Measurements from ENCODE around the gene HSPG2.

- TF ChIP-seq SMC3 (IDR thresholded peaks at IDR 0.05; ENCODE audit: borderline replicate concordance, low read length) (no peak), BCL3 (IDR thresholded peaks at IDR 0.05; ENCODE audit: borderline replicate concordance, insufficient read depth, low read depth, low read length, poor library complexity, severe bottlenecking) (no peak), EZH2 (IDR thresholded peaks at IDR 0.05; ENCODE audit: borderline replicate concordance, control insufficient read depth, low read depth, low read length) (no peak), POLR2A (IDR thresholded peaks at IDR 0.05; ENCODE audit: low read depth, low read length) (no peak), TCF7 (IDR thresholded peaks at IDR 0.05; ENCODE audit: borderline replicate concordance) (no peak), MYC (IDR thresholded peaks at IDR 0.05; ENCODE audit: insufficient read depth, insufficient read length, insufficient replicate concordance, low read length, severe bottlenecking) (no peak)
These were observed 34.8 kb downstream of the HSPG2 start for GRCh38 chr1:21902026-21903012.

All from GM12878 (cell line).